ENCODE results near the gene SEC11C. TPM values are rescaled to one million over a fixed set of nuclear protein-coding genes. Genes with fewer than 3 reads are reported as not detected.

Gene SEC11C
- total and polyA plus RNA-seq, 9 of the 15 experiments (the other 6 are each of a cell fraction or from before 2014, with no cell fraction given), result 22.0 to 71.3 (median 36.5) TPM

GRCh38 chr18:59197636-59198035, 58.0 kb downstream of the SEC11C start (continued):
- TF ChIP-seq BRCA1 (IDR thresholded peaks at IDR 0.05) (no peak), BRCA1 (CRISPR knock-in tag; IDR thresholded peaks at IDR 0.05) (no peak), YBX1 (IDR thresholded peaks at IDR 0.05) (no peak), BHLHE40 (IDR thresholded peaks at IDR 0.05; ENCODE audit: low read length) (no peak), ZNF311 (CRISPR knock-in tag; IDR thresholded peaks at IDR 0.05) (no peak), CGGBP1 (CRISPR knock-in tag; IDR thresholded peaks at IDR 0.05) (no peak), SIN3A (IDR thresholded peaks at IDR 0.05; ENCODE audit: borderline replicate concordance in 2 of 2, control insufficient read depth in 1 of 2, low read depth in 2 of 2, low read length in 2 of 2) (no peak), CAMTA2 (CRISPR knock-in tag; conservative IDR thresholded peaks at IDR 0.05) (no peak)

GRCh38 chr18:59198215-59198614, 58.5 kb downstream of the SEC11C start:
- no peak for FAIRE-seq
- intact Hi-C loops (cut with micrococcal nuclease), result no loop called here
- POLR2A ChIA-PET, result interaction anchor here (0.5 kb wide), 1 partner anchor 215 kb away, joined by 3 read pairs; no protein-coding TSS in a partner anchor
- TF ChIP-seq ZNF511 (CRISPR knock-in tag; IDR thresholded peaks at IDR 0.05) (no peak), HSF4 (CRISPR knock-in tag; IDR thresholded peaks at IDR 0.05; ENCODE audit: borderline replicate concordance) (no peak), ZNF830 (CRISPR knock-in tag; IDR thresholded peaks at IDR 0.05) (no peak), NR4A1 (CRISPR knock-in tag; IDR thresholded peaks at IDR 0.05) (no peak), NR4A1 (tag; IDR thresholded peaks at IDR 0.05) (no peak), SRSF1 (IDR thresholded peaks at IDR 0.05; ENCODE audit: low read depth, low read length) (no peak), TFAM (CRISPR knock-in tag; conservative IDR thresholded peaks at IDR 0.05) (no peak), NONO (IDR thresholded peaks at IDR 0.05; ENCODE audit: low read depth in 2 of 2, low read length in 1 of 2) (no peak), AFF1 (IDR thresholded peaks at IDR 0.05; ENCODE audit: low read depth in 1 of 2, partially characterized antibody in 2 of 2) (no peak), XRCC4 (IDR thresholded peaks at IDR 0.05; ENCODE audit: extremely low read depth, insufficient read depth, insufficient read length) (no peak)

More at GRCh38 chr18:59198215-59198614, 58.5 kb downstream of the SEC11C start:
- Histone ChIP-seq H3K9me3 (replicated peaks; ENCODE audit: control insufficient read depth, insufficient read depth, low read depth, low read length) (no peaks in the 10 kb centered on the region), H3K27me3 (ENCODE audit: control insufficient read depth in 2 of 2, insufficient read depth in 2 of 2, low read length in 2 of 2) (no peaks in the 10 kb centered on the region; a peak in 1 of 5 replicates), H2AFZ (ENCODE audit: low read depth, low read length) (no peak overlapping the region), H3K9ac (ENCODE audit: insufficient read depth in 1 of 2, low read depth in 2 of 2, low read length in 2 of 2) (no peak overlapping the region), H3K79me2 (ENCODE audit: control insufficient read depth, insufficient read depth, low read length) (no peaks in the 10 kb centered on the region), H3K4me2 (ENCODE audit: insufficient read depth, low read length) (no peak overlapping the region), H3K4me3 (no peak overlapping the region), H4K20me1 (replicated peaks; ENCODE audit: control insufficient read depth, insufficient read depth, low read length) (no peaks in the 10 kb centered on the region), H3K27ac (ENCODE audit: extremely low read depth, low read depth, low read length) (no peak overlapping the region), H3K9me1 (ENCODE audit: control insufficient read depth, insufficient read depth, low read length) (no peaks in the 10 kb centered on the region), H3K4me1 (replicated peaks in 1 of 2; ENCODE audit: control insufficient read depth in 2 of 2, insufficient read depth in 2 of 2, low read length in 2 of 2) (no peaks in the 10 kb centered on the region), H3K36me3 (ENCODE audit: control insufficient read depth, insufficient read depth, low read length) (no peaks in the 10 kb centered on the region)
- no TSS peak for BruUV-seq (replicated peaks)
- CTCF ChIA-PET (ENCODE audit: low intra/inter-chr PET ratio), result no interaction called here
- in situ Hi-C loops (cut with MboI), result no loop called here
- ATAC-seq (no peak), DNase-seq (ENCODE audit: extremely low read depth in 1 of 4, low spot score in 3 of 4) (no peak)
- 0% methylated on average over 6 of the region's 6 CpGs for WGBS (ENCODE audit: insufficient coverage, low coverage, missing lambda C conversion rate)
